ENCODE data around the gene PAIP2.

DNA sequence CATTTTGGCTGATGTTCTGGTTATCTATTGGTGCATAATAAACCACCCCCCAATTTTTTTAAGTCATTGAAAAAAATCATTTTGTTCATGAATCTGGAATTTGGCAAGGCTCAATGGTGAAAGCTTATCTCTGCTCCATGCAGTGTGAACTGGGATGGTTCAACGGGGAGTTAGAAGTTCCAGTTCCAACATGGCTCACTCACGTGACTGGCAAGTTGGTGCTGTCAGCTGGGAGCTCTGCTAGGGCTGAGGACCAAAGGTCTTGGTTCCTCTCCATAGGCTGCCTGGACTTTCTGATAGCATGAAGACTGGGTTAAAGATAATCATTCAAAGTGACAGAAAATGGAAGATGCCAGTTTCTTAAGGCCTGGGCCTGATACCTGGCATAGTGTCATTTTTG is 65.3 kb downstream of the PAIP2 start:
- TF ChIP-seq, protein P1, sequence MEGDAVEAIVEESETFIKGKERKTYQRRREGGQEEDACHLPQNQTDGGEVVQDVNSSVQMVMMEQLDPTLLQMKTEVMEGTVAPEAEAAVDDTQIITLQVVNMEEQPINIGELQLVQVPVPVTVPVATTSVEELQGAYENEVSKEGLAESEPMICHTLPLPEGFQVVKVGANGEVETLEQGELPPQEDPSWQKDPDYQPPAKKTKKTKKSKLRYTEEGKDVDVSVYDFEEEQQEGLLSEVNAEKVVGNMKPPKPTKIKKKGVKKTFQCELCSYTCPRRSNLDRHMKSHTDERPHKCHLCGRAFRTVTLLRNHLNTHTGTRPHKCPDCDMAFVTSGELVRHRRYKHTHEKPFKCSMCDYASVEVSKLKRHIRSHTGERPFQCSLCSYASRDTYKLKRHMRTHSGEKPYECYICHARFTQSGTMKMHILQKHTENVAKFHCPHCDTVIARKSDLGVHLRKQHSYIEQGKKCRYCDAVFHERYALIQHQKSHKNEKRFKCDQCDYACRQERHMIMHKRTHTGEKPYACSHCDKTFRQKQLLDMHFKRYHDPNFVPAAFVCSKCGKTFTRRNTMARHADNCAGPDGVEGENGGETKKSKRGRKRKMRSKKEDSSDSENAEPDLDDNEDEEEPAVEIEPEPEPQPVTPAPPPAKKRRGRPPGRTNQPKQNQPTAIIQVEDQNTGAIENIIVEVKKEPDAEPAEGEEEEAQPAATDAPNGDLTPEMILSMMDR (IDR thresholded peaks at IDR 0.05): no peak
- no peak for TF ChIP-seq POLR2A (IDR thresholded peaks at IDR 0.05)
